WTC11 (cell line): Measurements from ENCODE around the gene FRMD4A. TPM values are rescaled to one million over a fixed set of nuclear protein-coding genes. Genes with fewer than 3 reads are reported as not detected.

Source experiments
- ATAC-seq: fragments of 200-7000 bp; cut with Tn5 transposase; 2 replicates; pipeline ENCODE4 v1.10.0; 2021; ENCODE audit warnings: mild to moderate bottlenecking, moderate library complexity
- CTCF ChIA-PET: fragments of 300-600 bp; sonication (Branson Sonifier 250); formaldehyde crosslinking; loops from one replicate; lab custom pipeline; 2021; ENCODE audit warnings: antibody characterized with exemption; lab: Charles Lee
- POLR2A ChIA-PET: fragments of 350-600 bp; sonication (Branson Sonifier 250); formaldehyde crosslinking; loops from one replicate; lab custom pipeline; 2021; ENCODE audit warnings: antibody characterized with exemption; lab: Charles Lee
- DNase-seq: peaks from one replicate; pipeline ENCODE4 v3.0.0; 2021; ENCODE audit warnings: low spot score
- H3K27ac Mint-ChIP-seq: 2 replicates; pipeline ENCODE4 v1.8.0; 2021; ENCODE audit warnings: mixed read lengths
- H3K27me3 Mint-ChIP-seq: 2 replicates; pipeline ENCODE4 v1.8.0; 2021; ENCODE audit warnings: low read depth, mild to moderate bottlenecking, moderate library complexity, mixed read lengths
- H3K36me3 Mint-ChIP-seq: 2 replicates; pipeline ENCODE4 v1.8.0; 2021; ENCODE audit warnings: mixed read lengths
- H3K4me1 Mint-ChIP-seq: 2 replicates; pipeline ENCODE4 v1.8.0; 2022; ENCODE audit warnings: mixed read lengths
- H3K4me3 Mint-ChIP-seq: 2 replicates; pipeline ENCODE4 v1.8.0; 2021; ENCODE audit warnings: mild to moderate bottlenecking, moderate library complexity, mixed read lengths
- H3K9me3 Mint-ChIP-seq: 2 replicates; pipeline ENCODE4 v1.8.0; 2021; ENCODE audit warnings: mixed read lengths
- GRHL2 ChIP-seq: fragments of 250-450 bp; sonication (Bioruptor Pico); IDR thresholded peaks from 2 replicates; pipeline ENCODE4 v1.8.0; 2022; ENCODE audit warnings: mild to moderate bottlenecking, moderate library complexity; ENCODE audit not compliant: insufficient replicate concordance, severe bottlenecking
- MYBL2 ChIP-seq: sonication (generic); formaldehyde crosslinking; IDR thresholded peaks from 2 replicates; pipeline ENCODE4 v1.8.1; 2023; ENCODE audit warnings: mild to moderate bottlenecking, moderate library complexity, missing genetic modification reagents
- NFE2L1 ChIP-seq: sonication (generic); formaldehyde crosslinking; IDR thresholded peaks from 2 replicates; pipeline ENCODE4 v1.8.1; 2023; ENCODE audit warnings: missing genetic modification reagents
- NR3C1 ChIP-seq: sonication (generic); formaldehyde crosslinking; conservative IDR thresholded peaks from 2 replicates; pipeline ENCODE4 v1.8.1; 2023; ENCODE audit warnings: low read depth, mild to moderate bottlenecking, missing genetic modification reagents
- ZNF317 ChIP-seq: sonication (generic); formaldehyde crosslinking; IDR thresholded peaks from 2 replicates; pipeline ENCODE4 v1.8.1; 2023; ENCODE audit warnings: low read depth, mild to moderate bottlenecking, moderate library complexity, missing genetic modification reagents, borderline replicate concordance
- total RNA-seq: library from RNA; stranded (reverse); gene quantifications from 3 replicates; pipeline ENCODE4 v1.2.3, GENCODE V29; 2021
- TF ChIP-seq, protein P1 (sequence below): sonication (generic); formaldehyde crosslinking; IDR thresholded peaks from 2 replicates; pipeline ENCODE4 v1.8.1; 2023; ENCODE audit warnings: mild to moderate bottlenecking, missing genetic modification reagents, borderline replicate concordance
- TF ChIP-seq, protein P2 (sequence below): sonication (generic); formaldehyde crosslinking; IDR thresholded peaks from 2 replicates; pipeline ENCODE4 v1.8.1; 2022; ENCODE audit warnings: mild to moderate bottlenecking, moderate library complexity, missing genetic modification reagents
- TF ChIP-seq, protein P3 (sequence below): sonication (generic); formaldehyde crosslinking; IDR thresholded peaks from 2 replicates; pipeline ENCODE4 v1.8.1; 2022; ENCODE audit warnings: low read depth, missing genetic modification reagents, borderline replicate concordance
- TF ChIP-seq, protein P4 (sequence below): sonication (generic); formaldehyde crosslinking; IDR thresholded peaks from 2 replicates; pipeline ENCODE4 v1.8.0; 2022; ENCODE audit warnings: mild to moderate bottlenecking, missing genetic modification reagents
- TF ChIP-seq, protein P5 (sequence below): sonication (generic); formaldehyde crosslinking; IDR thresholded peaks from 2 replicates; pipeline ENCODE4 v1.8.1; 2022; ENCODE audit warnings: mild to moderate bottlenecking, missing genetic modification reagents, moderate library complexity, borderline replicate concordance

Gene FRMD4A
- total RNA-seq, 1 experiment from 2014 or later = 35.5 TPM

DNA sequence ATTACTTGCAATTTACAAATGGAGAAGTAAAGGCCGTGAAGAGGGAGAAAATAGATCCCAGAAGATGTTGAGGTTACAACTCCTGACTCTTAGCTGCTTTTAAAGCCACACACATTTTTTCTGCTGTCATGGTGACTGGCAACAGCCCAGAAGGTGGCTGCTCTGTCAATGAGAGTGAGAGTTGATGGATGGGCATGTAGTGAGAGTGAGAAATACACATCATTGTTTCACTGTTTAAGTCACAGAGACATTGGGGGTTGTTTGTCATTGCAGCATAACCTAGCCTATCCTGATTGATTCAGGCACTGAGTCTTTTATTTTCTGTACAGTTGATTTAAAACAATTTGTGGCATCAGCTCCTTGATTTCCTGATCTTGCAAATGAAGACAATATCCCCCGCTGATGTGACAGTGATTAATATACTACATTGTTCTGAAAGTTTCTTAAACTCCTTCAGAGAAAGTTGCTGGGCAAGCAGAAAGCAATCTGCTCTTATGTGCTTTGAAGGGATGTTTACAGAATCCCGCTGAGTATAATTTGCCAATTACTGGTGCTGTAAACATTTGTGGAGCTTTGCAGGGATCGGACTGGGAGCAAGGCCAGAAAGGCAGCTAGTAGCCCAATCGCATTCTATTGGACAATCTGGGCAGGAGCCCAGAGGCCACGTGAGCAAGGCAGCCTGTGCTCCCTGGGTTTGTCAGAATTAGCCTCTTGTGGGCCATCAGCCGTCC lies 514.4 kb downstream of the FRMD4A start (continued):
- TF ChIP-seq, protein P1, sequence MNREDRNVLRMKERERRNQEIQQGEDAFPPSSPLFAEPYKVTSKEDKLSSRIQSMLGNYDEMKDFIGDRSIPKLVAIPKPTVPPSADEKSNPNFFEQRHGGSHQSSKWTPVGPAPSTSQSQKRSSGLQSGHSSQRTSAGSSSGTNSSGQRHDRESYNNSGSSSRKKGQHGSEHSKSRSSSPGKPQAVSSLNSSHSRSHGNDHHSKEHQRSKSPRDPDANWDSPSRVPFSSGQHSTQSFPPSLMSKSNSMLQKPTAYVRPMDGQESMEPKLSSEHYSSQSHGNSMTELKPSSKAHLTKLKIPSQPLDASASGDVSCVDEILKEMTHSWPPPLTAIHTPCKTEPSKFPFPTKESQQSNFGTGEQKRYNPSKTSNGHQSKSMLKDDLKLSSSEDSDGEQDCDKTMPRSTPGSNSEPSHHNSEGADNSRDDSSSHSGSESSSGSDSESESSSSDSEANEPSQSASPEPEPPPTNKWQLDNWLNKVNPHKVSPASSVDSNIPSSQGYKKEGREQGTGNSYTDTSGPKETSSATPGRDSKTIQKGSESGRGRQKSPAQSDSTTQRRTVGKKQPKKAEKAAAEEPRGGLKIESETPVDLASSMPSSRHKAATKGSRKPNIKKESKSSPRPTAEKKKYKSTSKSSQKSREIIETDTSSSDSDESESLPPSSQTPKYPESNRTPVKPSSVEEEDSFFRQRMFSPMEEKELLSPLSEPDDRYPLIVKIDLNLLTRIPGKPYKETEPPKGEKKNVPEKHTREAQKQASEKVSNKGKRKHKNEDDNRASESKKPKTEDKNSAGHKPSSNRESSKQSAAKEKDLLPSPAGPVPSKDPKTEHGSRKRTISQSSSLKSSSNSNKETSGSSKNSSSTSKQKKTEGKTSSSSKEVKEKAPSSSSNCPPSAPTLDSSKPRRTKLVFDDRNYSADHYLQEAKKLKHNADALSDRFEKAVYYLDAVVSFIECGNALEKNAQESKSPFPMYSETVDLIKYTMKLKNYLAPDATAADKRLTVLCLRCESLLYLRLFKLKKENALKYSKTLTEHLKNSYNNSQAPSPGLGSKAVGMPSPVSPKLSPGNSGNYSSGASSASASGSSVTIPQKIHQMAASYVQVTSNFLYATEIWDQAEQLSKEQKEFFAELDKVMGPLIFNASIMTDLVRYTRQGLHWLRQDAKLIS = no peak

DNA sequence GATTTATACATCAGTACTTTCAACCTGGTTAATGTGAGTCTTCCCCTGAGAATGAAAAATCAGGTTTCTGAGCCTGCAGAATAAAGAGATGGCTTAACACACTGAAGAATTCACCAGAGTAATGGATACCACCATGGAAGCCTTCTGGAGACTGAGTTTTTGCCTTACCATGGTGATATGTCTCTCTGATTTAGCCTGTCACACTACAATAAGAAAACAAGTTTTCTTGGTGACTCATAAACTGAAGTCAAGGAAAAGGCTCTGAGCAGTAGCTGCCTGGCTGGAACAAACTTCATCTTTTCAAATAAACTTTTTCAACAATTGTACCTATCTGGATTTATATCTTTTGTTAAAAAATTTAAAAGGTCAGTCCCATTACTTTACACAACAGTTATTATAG lies 515.0 kb downstream of the FRMD4A start:
- H3K4me1 Mint-ChIP-seq = peaks cover 32% of the 10 kb centered on the region
- no peak overlapping the region for H3K4me3 Mint-ChIP-seq
- DNase-seq (no peak), ATAC-seq (no peak)
- H3K36me3 Mint-ChIP-seq = peaks cover 30% of the 10 kb centered on the region
- CTCF ChIA-PET = no interaction called here
- peaks cover 32% of the 10 kb centered on the region for H3K9me3 Mint-ChIP-seq
- TF ChIP-seq, protein P2, sequence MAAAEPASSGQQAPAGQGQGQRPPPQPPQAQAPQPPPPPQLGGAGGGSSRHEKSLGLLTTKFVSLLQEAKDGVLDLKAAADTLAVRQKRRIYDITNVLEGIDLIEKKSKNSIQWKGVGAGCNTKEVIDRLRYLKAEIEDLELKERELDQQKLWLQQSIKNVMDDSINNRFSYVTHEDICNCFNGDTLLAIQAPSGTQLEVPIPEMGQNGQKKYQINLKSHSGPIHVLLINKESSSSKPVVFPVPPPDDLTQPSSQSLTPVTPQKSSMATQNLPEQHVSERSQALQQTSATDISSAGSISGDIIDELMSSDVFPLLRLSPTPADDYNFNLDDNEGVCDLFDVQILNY (CRISPR knock-in tag) = no peak
- TF ChIP-seq GRHL2 (CRISPR knock-in tag) = no peak
- TF ChIP-seq ZNF317 = no peak
- peaks cover 6% of the 10 kb centered on the region; the same call in 1 of the 2 replicates for H3K27me3 Mint-ChIP-seq
- POLR2A ChIA-PET = no interaction called here
- no peak overlapping the region for H3K27ac Mint-ChIP-seq

DNA sequence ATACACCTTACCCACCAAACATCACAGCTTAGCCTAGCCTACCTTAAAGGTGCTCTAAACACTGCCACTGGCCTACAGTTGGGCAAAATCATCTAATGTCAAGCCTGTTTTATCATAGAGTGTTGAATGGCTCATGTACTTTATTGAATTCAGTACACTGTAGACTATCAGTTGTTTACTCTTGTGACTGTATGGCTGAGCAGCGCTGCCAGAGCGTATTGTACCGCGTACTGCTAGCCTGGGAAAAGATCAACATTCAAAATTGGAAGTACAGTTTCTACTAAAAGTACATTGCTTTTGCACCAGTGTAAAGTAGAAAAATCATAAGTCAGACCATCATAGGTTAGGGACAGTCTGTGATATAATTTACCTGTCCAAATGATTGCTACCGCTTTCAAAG lies 517.2 kb downstream of the FRMD4A start:
- no peak overlapping the region for H3K4me3 Mint-ChIP-seq
- TF ChIP-seq, protein P3, sequence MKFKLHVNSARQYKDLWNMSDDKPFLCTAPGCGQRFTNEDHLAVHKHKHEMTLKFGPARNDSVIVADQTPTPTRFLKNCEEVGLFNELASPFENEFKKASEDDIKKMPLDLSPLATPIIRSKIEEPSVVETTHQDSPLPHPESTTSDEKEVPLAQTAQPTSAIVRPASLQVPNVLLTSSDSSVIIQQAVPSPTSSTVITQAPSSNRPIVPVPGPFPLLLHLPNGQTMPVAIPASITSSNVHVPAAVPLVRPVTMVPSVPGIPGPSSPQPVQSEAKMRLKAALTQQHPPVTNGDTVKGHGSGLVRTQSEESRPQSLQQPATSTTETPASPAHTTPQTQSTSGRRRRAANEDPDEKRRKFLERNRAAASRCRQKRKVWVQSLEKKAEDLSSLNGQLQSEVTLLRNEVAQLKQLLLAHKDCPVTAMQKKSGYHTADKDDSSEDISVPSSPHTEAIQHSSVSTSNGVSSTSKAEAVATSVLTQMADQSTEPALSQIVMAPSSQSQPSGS (CRISPR knock-in tag) = no peak
- TF ChIP-seq, protein P4, sequence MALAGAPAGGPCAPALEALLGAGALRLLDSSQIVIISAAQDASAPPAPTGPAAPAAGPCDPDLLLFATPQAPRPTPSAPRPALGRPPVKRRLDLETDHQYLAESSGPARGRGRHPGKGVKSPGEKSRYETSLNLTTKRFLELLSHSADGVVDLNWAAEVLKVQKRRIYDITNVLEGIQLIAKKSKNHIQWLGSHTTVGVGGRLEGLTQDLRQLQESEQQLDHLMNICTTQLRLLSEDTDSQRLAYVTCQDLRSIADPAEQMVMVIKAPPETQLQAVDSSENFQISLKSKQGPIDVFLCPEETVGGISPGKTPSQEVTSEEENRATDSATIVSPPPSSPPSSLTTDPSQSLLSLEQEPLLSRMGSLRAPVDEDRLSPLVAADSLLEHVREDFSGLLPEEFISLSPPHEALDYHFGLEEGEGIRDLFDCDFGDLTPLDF (CRISPR knock-in tag) = no peak
- no peak for TF ChIP-seq MYBL2 (CRISPR knock-in tag)
- TF ChIP-seq NFE2L1 (CRISPR knock-in tag) = no peak
- TF ChIP-seq NR3C1 = no peak
- TF ChIP-seq, protein P5, sequence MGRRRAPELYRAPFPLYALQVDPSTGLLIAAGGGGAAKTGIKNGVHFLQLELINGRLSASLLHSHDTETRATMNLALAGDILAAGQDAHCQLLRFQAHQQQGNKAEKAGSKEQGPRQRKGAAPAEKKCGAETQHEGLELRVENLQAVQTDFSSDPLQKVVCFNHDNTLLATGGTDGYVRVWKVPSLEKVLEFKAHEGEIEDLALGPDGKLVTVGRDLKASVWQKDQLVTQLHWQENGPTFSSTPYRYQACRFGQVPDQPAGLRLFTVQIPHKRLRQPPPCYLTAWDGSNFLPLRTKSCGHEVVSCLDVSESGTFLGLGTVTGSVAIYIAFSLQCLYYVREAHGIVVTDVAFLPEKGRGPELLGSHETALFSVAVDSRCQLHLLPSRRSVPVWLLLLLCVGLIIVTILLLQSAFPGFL (CRISPR knock-in tag) = no peak
- peaks cover 30% of the 10 kb centered on the region for H3K36me3 Mint-ChIP-seq
- no peak for ATAC-seq
- peaks cover 6% of the 10 kb centered on the region; the same call in 1 of the 2 replicates for H3K27me3 Mint-ChIP-seq
- H3K9me3 Mint-ChIP-seq = peaks cover 32% of the 10 kb centered on the region
- H3K27ac Mint-ChIP-seq = no peak overlapping the region; the same call in 1 of the 2 replicates
- ChIA-PET POLR2A (no interaction called here), CTCF (no interaction called here)
- peaks cover 38% of the 10 kb centered on the region for H3K4me1 Mint-ChIP-seq
- no peak for DNase-seq
